HG02763 (cell line): ENCODE results near the gene MAPT.
"Not testable (repeated sequence)": the region's sequence is repeated elsewhere in the genome, so short reads cannot be mapped to it uniquely, and the experiment has no call there.

ENCODE experiments used
- ATAC-seq: cut with Tn5 transposase; IDR thresholded peaks from one replicate; pipeline ENCODE4 v1.9.1; 2021; ENCODE audit warnings: mild to moderate bottlenecking, moderate library complexity; ENCODE audit not compliant: unreplicated experiment

MAPT gene

GRCh38 chr17:45949755-45950320, 55.5 kb downstream of the MAPT start:
- no peak for ATAC-seq

GRCh38 chr17:45950888-45951287, 56.5 kb downstream of the MAPT start:
- no peak for ATAC-seq

- ATAC-seq, result no peak
Observed at GRCh38 chr17:45951403-45951802, 57.0 kb downstream of the MAPT start.

GRCh38 chr17:45951941-45952340, 57.6 kb downstream of the MAPT start:
- ATAC-seq, result no peak

DNA sequence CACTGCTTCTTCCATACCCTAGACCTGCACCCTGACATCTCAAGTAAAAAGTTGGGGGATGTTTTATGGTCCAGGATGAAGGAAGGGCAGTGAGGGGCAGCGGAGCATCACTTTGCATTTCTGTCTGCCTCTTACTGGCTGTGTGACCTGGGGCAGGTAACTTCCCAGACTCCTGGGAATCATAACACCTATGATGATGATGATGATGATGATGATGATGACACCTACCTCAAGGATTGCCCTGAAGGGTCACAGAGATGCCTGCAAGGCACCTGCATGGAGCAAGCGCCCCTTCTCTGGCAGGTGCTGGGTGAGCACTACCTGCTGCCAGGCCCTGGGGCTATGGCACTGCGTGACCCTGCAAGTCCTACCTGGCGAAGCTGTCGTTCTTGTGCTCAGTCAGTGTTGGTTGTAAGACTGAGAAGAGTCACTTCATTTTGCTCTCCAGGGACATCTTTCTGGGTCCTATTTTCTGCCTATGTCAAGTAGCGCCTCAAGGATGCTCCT, 58.5 kb downstream of the MAPT start:
- ATAC-seq, result no peak

DNA sequence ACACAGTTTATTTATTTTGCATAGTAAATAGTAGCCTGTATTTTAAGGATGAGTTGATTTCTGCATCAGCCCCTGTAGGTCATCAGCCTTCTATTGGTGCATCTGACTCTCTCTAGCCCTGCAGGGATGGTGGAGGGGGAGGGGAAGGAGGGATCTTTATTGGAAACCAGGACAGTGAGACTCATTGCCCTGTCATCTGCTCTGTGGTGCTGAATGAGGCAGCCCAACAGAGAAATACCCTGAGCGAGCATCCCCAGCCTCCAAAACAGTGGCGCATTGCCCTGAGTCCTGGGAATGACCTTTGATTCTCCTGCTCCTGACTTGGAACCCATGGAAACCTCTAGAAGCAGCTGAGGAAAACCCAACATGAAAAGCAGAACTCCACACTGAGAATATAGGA, 59.2 kb downstream of the MAPT start:
- no peak for ATAC-seq

DNA sequence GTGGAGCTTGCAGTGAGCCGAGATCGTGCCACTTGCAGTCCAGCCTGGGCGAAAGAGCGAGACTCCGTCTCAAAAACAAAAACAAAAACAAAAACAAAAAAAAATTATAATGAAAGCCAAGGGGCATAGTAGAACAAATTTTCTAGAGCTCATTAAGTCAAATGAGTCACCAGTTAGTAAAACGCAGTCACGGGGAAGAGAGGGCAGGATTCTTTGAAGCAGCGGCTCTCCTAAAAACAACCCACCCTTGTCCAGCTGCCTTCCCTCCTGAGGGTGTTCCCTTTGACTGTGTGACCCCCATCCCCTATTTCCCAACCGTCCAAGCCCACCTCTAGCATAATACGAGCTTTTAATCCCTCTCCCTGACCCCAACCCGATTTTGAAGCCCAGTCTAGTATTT, 60.6 kb downstream of the MAPT start:
- ATAC-seq, result no peak

DNA sequence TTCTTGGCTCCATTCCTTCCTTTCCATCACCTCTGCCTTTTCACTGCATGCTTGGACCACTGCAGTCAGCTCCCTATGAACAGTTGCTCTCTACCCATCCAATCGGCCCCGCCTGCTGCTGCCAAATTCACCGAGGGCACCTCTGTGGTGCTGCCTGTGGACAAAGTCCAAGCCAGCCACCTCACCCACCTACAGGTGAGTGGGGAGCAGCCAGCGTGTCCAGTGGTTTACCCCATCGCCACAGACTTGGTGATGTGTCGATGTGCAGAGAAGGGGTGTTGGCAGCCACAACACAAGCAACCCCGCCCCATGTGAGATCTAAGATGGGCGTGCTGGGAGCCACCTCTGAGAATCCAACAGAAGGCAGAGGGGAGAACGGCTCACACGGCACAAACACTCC, 61.0 kb downstream of the MAPT start:
- ATAC-seq, result no peak

DNA sequence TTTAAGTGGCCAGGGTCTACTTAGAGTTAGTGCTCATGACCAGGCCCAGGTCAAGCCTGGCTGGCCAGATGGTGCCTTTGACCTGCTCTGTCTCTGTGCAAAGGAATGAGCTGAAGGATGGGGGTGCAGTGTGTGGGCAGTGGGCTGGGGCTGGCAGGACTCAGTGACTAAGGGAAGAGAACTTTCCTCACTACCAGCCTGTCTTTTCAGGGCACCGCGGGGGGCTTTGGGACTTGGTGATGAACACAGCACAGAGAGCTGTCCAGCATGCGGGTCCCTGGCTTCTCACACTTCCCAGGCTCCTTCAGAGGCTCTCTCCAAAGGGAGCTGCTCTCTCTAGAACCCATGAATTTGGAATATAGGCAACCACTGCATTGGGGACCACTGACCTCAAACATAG, 61.7 kb downstream of the MAPT start:
- no peak for ATAC-seq

- not testable (repeated sequence) for ATAC-seq
Observed at GRCh38 chr17:45956746-45957145, 62.4 kb downstream of the MAPT start.

GRCh38 chr17:45958307-45958706, 64.0 kb downstream of the MAPT start:
- ATAC-seq, result no peak

DNA sequence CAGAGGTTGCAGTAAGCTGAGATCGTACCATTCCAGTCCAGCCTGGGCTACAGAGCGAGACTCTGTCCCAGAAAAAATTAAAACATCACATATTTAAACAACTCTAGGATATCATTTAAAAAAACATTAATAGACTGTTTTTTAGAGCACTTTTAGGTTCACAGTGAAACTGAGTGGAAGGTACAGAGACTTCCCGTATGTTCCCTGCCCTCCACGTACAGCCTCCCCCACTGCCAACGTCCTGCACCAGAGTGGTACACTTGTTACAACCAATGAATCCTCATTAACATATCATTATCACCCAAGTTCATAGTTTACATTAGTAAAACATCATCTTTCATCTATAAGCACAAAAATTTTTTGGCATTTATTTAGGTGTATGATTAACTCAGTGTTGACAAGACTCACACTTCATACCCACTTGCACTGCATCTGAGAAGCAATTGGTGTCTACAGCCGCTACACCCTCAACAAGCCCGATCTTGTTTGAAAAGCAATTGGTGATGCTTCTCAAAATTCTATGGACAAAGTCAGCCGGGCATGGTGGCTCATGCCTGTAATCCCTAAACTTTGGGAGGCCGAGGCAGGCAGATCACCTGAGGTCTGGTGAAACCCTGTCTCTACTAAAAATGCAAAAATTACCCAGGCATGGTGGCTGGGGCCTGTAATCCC, 64.8 kb downstream of the MAPT start:
- ATAC-seq, result no peak

DNA sequence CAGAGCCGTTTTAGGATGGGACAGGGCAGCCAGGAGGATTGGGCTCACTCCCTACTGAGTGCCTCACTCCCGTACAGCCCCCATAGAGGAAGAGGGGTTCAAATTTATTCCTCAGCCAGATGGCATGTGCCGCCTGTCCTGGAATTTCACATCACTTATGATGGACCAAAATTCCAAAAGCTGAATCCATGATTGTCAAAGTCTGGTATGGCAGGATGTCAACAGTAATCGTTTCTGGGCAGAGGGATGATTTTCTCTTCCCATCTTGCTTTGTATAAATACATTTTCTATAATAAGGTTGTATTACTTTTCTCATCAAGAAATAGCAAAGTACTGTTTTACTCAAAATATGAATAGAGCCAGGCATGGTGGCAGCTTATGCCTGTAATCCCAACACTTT, 66.0 kb downstream of the MAPT start:
- no peak for ATAC-seq

DNA sequence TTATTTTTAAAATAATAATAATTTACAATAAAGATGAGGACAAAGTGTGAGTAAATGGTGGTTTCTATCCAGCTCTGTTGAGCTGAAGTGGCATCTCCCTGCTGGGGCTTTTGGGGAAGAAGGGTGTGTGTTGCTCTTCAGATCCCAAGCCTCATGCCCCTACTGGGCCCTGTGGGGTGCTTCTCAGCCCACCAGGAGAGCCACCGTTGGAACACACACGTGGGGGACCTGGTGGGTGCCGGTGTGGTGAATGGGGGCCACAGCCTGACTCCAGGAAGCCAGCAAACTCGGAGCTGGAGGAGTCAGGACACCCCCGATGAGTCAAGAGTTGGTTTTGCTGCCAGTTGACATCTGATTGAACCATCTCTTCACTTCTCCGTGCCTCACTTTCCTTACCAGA, 66.9 kb downstream of the MAPT start:
- ATAC-seq, result no peak

GRCh38 chr17:45962221-45962972, 68.0 kb downstream of the MAPT start:
- no peak for ATAC-seq

DNA sequence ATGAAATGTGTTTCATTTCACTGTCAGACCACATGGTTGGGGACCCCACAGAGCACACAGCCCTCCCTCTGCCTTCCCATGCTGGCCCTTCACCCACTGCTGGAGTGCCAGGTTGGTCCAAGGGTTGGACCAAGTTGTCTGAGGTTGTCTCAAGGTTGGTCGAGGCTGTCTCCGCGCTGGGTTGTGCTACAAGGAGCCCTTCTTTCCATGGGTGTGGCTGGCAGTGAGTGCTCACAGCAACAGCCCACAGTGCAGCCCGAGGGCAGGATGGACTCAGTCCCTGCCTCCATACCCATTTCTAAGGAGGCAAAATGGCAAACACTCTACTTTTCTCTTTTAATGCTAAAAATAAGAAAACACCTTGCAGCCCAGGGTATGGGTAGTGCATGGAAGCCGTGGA, 68.9 kb downstream of the MAPT start:
- no peak for ATAC-seq

GRCh38 chr17:45963889-45964288, 69.5 kb downstream of the MAPT start:
- no peak for ATAC-seq

DNA sequence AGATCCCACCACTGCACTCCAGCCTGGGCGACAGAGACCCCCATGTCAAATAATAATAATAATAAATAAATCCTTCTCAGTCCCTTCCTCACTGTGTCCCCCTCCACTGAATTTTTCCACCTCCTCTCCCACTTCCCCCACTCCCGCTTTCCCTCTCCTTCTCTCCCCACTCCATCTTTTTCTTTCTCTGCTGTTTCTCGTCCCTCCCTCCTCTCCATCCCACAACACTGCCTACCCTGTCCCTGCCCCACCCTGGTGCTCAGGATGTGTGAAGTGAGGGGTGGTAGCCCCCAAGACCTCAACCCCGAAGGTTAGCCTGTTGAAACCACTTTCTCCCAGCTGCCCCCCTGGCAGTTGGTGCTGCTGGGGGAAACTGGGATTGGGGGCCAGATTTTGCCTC, 70.3 kb downstream of the MAPT start:
- ATAC-seq, result no peak

GRCh38 chr17:45965812-45966211, 71.5 kb downstream of the MAPT start:
- ATAC-seq, result no peak

DNA sequence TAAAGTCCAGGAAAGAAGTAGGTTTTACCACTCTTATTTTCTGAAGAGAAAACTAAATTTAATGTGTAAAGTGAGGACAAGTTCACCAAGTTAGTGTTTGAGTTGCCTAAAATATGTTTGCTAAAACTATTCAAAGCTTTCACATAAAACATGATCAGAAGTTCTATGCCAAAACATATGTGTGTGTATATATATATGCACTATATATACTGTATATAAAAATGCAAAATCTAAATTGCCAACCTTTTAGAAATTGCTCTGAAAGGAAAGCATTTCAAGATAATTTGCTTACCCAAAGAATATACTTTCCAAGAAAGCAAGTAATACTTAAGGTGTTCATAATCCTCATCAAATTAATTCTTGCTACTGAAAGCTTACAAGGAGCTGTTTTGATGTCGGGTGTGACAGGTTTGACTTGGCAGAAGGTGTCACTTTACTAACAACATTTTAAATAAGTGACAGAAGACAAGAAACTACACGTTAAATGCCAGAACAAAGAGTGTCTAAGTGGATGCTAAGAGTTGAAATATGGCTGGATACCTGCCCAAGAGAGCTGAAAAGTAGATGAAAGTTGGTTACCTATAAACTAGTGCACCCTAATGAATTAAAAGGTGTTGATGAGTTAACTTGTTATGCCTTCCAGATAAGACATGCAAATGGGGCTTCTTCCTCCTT, 72.4 kb downstream of the MAPT start:
- ATAC-seq, result no peak

GRCh38 chr17:45967378-45967777, 73.0 kb downstream of the MAPT start:
- ATAC-seq, result no peak

DNA sequence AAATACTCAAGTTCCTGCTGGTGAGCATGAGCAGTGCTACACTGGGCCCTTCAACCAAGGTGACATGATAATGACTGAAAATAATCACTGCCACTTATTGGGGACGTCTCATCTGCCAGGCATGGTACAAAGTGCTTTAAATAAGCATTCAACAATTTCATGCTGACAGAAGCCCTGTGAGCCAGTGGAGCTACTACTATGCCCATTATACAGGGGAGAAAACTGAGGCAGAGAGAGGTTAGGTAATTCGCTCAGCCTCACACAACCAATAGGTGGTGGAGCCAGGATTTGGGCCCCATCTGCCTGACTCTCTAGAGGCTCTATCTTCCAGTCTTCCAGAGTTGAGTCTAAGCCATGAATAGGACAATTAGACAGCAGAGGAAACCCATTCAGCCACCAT, 74.4 kb downstream of the MAPT start:
- ATAC-seq, result no peak
